Keratinocyte (primary cell): ENCODE data around the gene MED29. TPM values are rescaled to one million over a fixed set of nuclear protein-coding genes. Genes with fewer than 3 reads are reported as not detected.

Experiments
- DNase-seq: peaks from one replicate; pipeline ENCODE4 v3.0.0-alpha.2; 2011; ENCODE audit warnings: low read depth, missing footprints, low spot score
- FAIRE-seq: peaks from 2 replicates; lab custom pipeline; 2011; peaks lifted over from hg19 to GRCh38; lab: Jason Lieb, UNC
- H2AFZ ChIP-seq: 2 replicates; pipeline ENCODE4 v1.6.0; 2012; ENCODE audit warnings: low read length, control low read depth, inconsistent platforms; ENCODE audit not compliant: control insufficient read depth
- H3K27ac ChIP-seq: 2 replicates; pipeline ENCODE4 v1.5.1; 2011; ENCODE audit warnings: low read length; ENCODE audit not compliant: control insufficient read depth, insufficient read depth
- H3K27me3 ChIP-seq: 3 replicates; pipeline ENCODE4 v1.6.0; 2011; ENCODE audit warnings: low read length; ENCODE audit not compliant: control insufficient read depth, insufficient read depth; ENCODE audit errors: extremely low read depth
- H3K36me3 ChIP-seq, 2 experiments: 2 replicates in 1 of 2; 3 replicates in 1 of 2; pipeline ENCODE4 v1.5.1; 2011; ENCODE audit warnings: low read length in 2 of 2, mild to moderate bottlenecking in 1 of 2; ENCODE audit not compliant: control insufficient read depth in 2 of 2, insufficient read depth in 2 of 2; ENCODE audit errors: extremely low read depth in 1 of 2
- H3K4me1 ChIP-seq: 3 replicates; pipeline ENCODE4 v1.5.1; 2011; ENCODE audit warnings: low read length; ENCODE audit not compliant: control insufficient read depth, insufficient read depth; ENCODE audit errors: extremely low read depth
- H3K4me2 ChIP-seq: 3 replicates; pipeline ENCODE4 v1.6.0; 2011; ENCODE audit warnings: low read depth, low read length; ENCODE audit not compliant: control insufficient read depth, insufficient read depth; ENCODE audit errors: extremely low read depth
- H3K4me3 ChIP-seq, 3 experiments: fragments of 200-600 bp in 1 of 3; sonication (generic) in 1 of 3; 2 replicates in 2 of 3; 3 replicates in 1 of 3; pipeline ENCODE4 v1.5.1; 2011 to 2016; ENCODE audit warnings: low read length in 3 of 3, mild to moderate bottlenecking in 3 of 3, control low read depth in 2 of 3, inconsistent platforms in 1 of 3, low read depth in 1 of 3, mixed read lengths in 1 of 3, mixed run types in 1 of 3, moderate library complexity in 1 of 3; ENCODE audit not compliant: control insufficient read depth in 2 of 3, insufficient read depth in 2 of 3; ENCODE audit errors: extremely low read depth in 1 of 3
- H3K79me2 ChIP-seq: 2 replicates; pipeline ENCODE4 v1.6.0; 2012; ENCODE audit warnings: low read length; ENCODE audit not compliant: control insufficient read depth, insufficient read depth
- H3K9ac ChIP-seq: 3 replicates; pipeline ENCODE4 v1.6.0; 2011; ENCODE audit warnings: low read length; ENCODE audit not compliant: control insufficient read depth, insufficient read depth; ENCODE audit errors: extremely low read depth
- H3K9me1 ChIP-seq: 3 replicates; pipeline ENCODE4 v1.6.0; 2011; ENCODE audit warnings: low read length; ENCODE audit not compliant: control insufficient read depth, insufficient read depth; ENCODE audit errors: extremely low read depth
- H3K9me3 ChIP-seq: 2 replicates; pipeline ENCODE4 v1.5.1; 2012; ENCODE audit warnings: low read depth, low read length; ENCODE audit not compliant: control insufficient read depth
- H4K20me1 ChIP-seq: 3 replicates; pipeline ENCODE4 v1.6.0; 2011; ENCODE audit warnings: low read length; ENCODE audit not compliant: control insufficient read depth, insufficient read depth; ENCODE audit errors: extremely low read depth
- CTCF ChIP-seq, 3 experiments: IDR thresholded peaks in 1 of 3; conservative IDR thresholded peaks in 1 of 3; optimal IDR thresholded peaks in 1 of 3; 2 replicates in 2 of 3; 3 replicates in 1 of 3; pipeline versions ENCODE3 to v1.5.1; 2011; ENCODE audit warnings: low read length in 3 of 3, mild to moderate bottlenecking in 3 of 3, moderate library complexity in 2 of 3, control low read depth in 1 of 3, inconsistent platforms in 1 of 3; ENCODE audit not compliant: insufficient read depth in 2 of 3; ENCODE audit errors: extremely low read depth in 1 of 3
- EZH2 ChIP-seq: IDR thresholded peaks from one replicate; pipeline ENCODE4 v1.6.1; 2012; ENCODE audit warnings: inconsistent platforms, mild to moderate bottlenecking, low read length, moderate library complexity
- dilution Hi-C: fragments of 300-500 bp; cut with MboI; formaldehyde crosslinking; loops from one replicate; pipeline ENCODE4 v1.7.0; 2020; ENCODE audit warnings: low sequenced_read_pairs; ENCODE audit not compliant: extremely low pct_ligation_motif_present
- polyA plus RNA-seq, 5 experiments: library from polyadenylated mRNA; depleted of rRNA in 3 of 5; stranded (reverse) in 3 of 5; stranded (forward) in 1 of 5; unstranded in 1 of 5; fragments of >200 nt; gene quantifications; 1 replicate in 1 of 5; 2 replicates in 3 of 5; 3 replicates in 1 of 5; pipeline versions ENCODE4 v1.2.1 to v1.2.3, GENCODE V29; 2011 to 2012; ENCODE audit warnings: missing spikeins in 2 of 5, low read depth in 1 of 5, low replicate concordance in 1 of 5
- small RNA-seq, 3 experiments: library from RNA; depleted of rRNA; stranded (forward); fragments of <200 nt; gene quantifications; one replicate each; pipeline ENCODE3, GENCODE V24; 2012; ENCODE audit warnings: low read depth in 3 of 3, low replicate concordance in 1 of 3; ENCODE audit not compliant: insufficient read length in 3 of 3

MED29 gene
- polyA plus RNA-seq, 1 donor (not counting 4 experiments of a cell fraction or from before 2014, with no cell fraction given) = 14.7 TPM

GRCh38 chr19:39448271-39448670, 57.1 kb downstream of the MED29 start:
- Histone ChIP-seq H3K4me1 (peaks cover 23% of the 10 kb centered on the region), H4K20me1 (peaks cover 14% of the 10 kb centered on the region), H2AFZ (no peak overlapping the region), H3K9me3 (no peaks in the 10 kb centered on the region), H3K9me1 (peaks cover 2% of the 10 kb centered on the region), H3K27ac (no peak overlapping the region), H3K36me3 (peaks cover 15 to 16% of the 10 kb centered on the region in 2 experiments), H3K27me3 (no peaks in the 10 kb centered on the region), H3K9ac (no peak overlapping the region), H3K4me3 (peak overlapping the region in 2 of 3 experiments; percentile 4 to 32), H3K4me2 (peak overlapping the region; percentile 73), H3K79me2 (peaks cover 85% of the 10 kb centered on the region)
- DNase-seq (no peak), FAIRE-seq (peak; percentile 83)
- dilution Hi-C loops = no loop called here
- TF ChIP-seq CTCF (optimal IDR thresholded peaks at IDR 0.05 in 1 of 3, IDR thresholded peaks at IDR 0.05 in 1 of 3, conservative IDR thresholded peaks at IDR 0.05 in 1 of 3; ENCODE audit: extremely low read depth in 1 of 3, insufficient read depth in 2 of 3, low read length in 3 of 3) = no peak
- TF ChIP-seq EZH2 = no peak

- peaks cover 23% of the 10 kb centered on the region for H3K4me1 ChIP-seq
- H3K27ac ChIP-seq = no peak overlapping the region
- peaks cover 93% of the 10 kb centered on the region for H3K79me2 ChIP-seq
- H3K4me2 ChIP-seq = no peak overlapping the region
- no peak for TF ChIP-seq CTCF (optimal IDR thresholded peaks at IDR 0.05 in 1 of 3, IDR thresholded peaks at IDR 0.05 in 1 of 3, conservative IDR thresholded peaks at IDR 0.05 in 1 of 3; ENCODE audit: extremely low read depth in 1 of 3, insufficient read depth in 2 of 3, low read length in 3 of 3)
- TF ChIP-seq EZH2 = no peak
- peaks cover 14% of the 10 kb centered on the region for H4K20me1 ChIP-seq
- no peak overlapping the region for H3K9ac ChIP-seq
- no peak overlapping the region for H2AFZ ChIP-seq
- H3K36me3 ChIP-seq = peaks cover 18 to 22% of the 10 kb centered on the region in 2 experiments
- H3K27me3 ChIP-seq = no peaks in the 10 kb centered on the region
- H3K9me1 ChIP-seq = peaks cover 2% of the 10 kb centered on the region
- dilution Hi-C loops = no loop called here
- H3K4me3 ChIP-seq = no peak overlapping the region
- DNase-seq (no peak), FAIRE-seq (no peak)
- H3K9me3 ChIP-seq = no peaks in the 10 kb centered on the region
These were observed 58.1 kb downstream of the MED29 start for GRCh38 chr19:39449116-39449797.

Small RNAs within 50 kb of the gene (small RNA-seq; reads per million reads assigned to genes)
- gene AC011445.2 = 0 to 0.33 (median 0) reads per million in 3 experiments
- 0 reads per million in 3 experiments for gene MIR4530
- 0 to 0.33 (median 0) reads per million in 3 experiments for gene RN7SL566P

Other genes with a start within 250 kb of the MED29 start
- gene NCCRP1, start 194.4 kb upstream of the MED29 start, polyA plus RNA-seq = 2.3 to 6.0 TPM (median 2.8 TPM) in 3 replicates
- gene SYCN, start 187.1 kb upstream of the MED29 start, polyA plus RNA-seq = not detected in 3 replicates
- gene IFNL3, start 146.4 kb upstream of the MED29 start, polyA plus RNA-seq = not detected in 3 replicates
- not detected in 3 replicates for gene IFNL4, start 142.5 kb upstream of the MED29 start, polyA plus RNA-seq
- gene IFNL2, start 123.0 kb upstream of the MED29 start, polyA plus RNA-seq = not detected in 3 replicates
- gene IFNL1, start 95.0 kb upstream of the MED29 start, polyA plus RNA-seq = not detected in 3 replicates
- 0.04 to 0.16 TPM (median 0.04 TPM) in 3 replicates for gene LRFN1, start 70.5 kb upstream of the MED29 start, polyA plus RNA-seq
- gene GMFG, start 55.3 kb upstream of the MED29 start, polyA plus RNA-seq = 0.14 TPM in 1 of 3 replicates, not detected in the others
- gene SAMD4B, start 49.0 kb upstream of the MED29 start, polyA plus RNA-seq = 20.9 to 40.5 TPM (median 28.1 TPM) in 3 replicates
- 30.7 to 53.3 TPM (median 39.4 TPM) in 3 replicates for gene PAF1, start 272 bp upstream of the MED29 start, polyA plus RNA-seq
- 10.4 to 14.2 TPM (median 12.8 TPM) in 3 replicates for gene ZFP36, start 15.5 kb downstream of the MED29 start, polyA plus RNA-seq
- 3.6 to 6.4 TPM (median 5.2 TPM) in 3 replicates for gene PLEKHG2, start 21.3 kb downstream of the MED29 start, polyA plus RNA-seq
- 1,323 to 2,302 TPM (median 1,614 TPM) in 3 replicates for gene RPS16, start 44.6 kb downstream of the MED29 start, polyA plus RNA-seq
- 46.1 to 83.7 TPM (median 63.2 TPM) in 3 replicates for gene SUPT5H, start 54.2 kb downstream of the MED29 start, polyA plus RNA-seq
- 71.6 to 91.5 TPM (median 85.5 TPM) in 3 replicates for gene TIMM50, start 89.5 kb downstream of the MED29 start, polyA plus RNA-seq
- gene DLL3, start 107.6 kb downstream of the MED29 start, polyA plus RNA-seq = 0.80 to 1.1 TPM (median 0.89 TPM) in 3 replicates
- not detected in 3 replicates for gene SELENOV, start 123.8 kb downstream of the MED29 start, polyA plus RNA-seq
- 1.1 to 1.9 TPM (median 1.2 TPM) in 3 replicates for gene EID2B, start 141.5 kb downstream of the MED29 start, polyA plus RNA-seq
- 9.5 to 12.9 TPM (median 9.6 TPM) in 3 replicates for gene EID2, start 148.8 kb downstream of the MED29 start, polyA plus RNA-seq
- not detected in 3 replicates for gene LGALS13, start 211.1 kb downstream of the MED29 start, polyA plus RNA-seq